NOMO-1 treated with dmso at 0.1 percent for 144 hours (cell line): ENCODE results near the gene IP6K3.
A peak's percentile ranks its signal among the peaks of the same experiment; 100 is the strongest.

ENCODE experiments used
- DNase-seq: peaks from one replicate; lab custom pipeline; 2025; ENCODE audit not compliant: unreplicated experiment; lab: John Stamatoyannopoulos, UW

The IP6K3 gene

GRCh38 chr6:33725891-33726673 lies 20.6 kb downstream of the IP6K3 start:
- DNase-seq, result no peak

GRCh38 chr6:33725222-33725621 lies 21.5 kb downstream of the IP6K3 start:
- no peak for DNase-seq

GRCh38 chr6:33724102-33725023 lies 22.3 kb downstream of the IP6K3 start:
- DNase-seq, result no peak

- no peak for DNase-seq
Measured at GRCh38 chr6:33723371-33724085, 23.2 kb downstream of the IP6K3 start.

- DNase-seq, result no peak
Measured at GRCh38 chr6:33722103-33722623, 24.5 kb downstream of the IP6K3 start.

- no peak for DNase-seq
Measured at GRCh38 chr6:33721508-33721907, 25.2 kb downstream of the IP6K3 start.

- DNase-seq, result no peak
Measured at GRCh38 chr6:33720998-33721397, 25.7 kb downstream of the IP6K3 start.

GRCh38 chr6:33719326-33719987 lies 27.2 kb downstream of the IP6K3 start:
- DNase-seq, result no peak

GRCh38 chr6:33718713-33719112 lies 28.0 kb downstream of the IP6K3 start:
- peak; percentile 35 for DNase-seq

- no peak for DNase-seq
Measured at GRCh38 chr6:33717934-33718455, 28.7 kb downstream of the IP6K3 start.

- DNase-seq, result no peak
Measured at GRCh38 chr6:33716890-33717632, 29.6 kb downstream of the IP6K3 start.

- no peak for DNase-seq
Measured at GRCh38 chr6:33716379-33716778, 30.3 kb downstream of the IP6K3 start.

- no peak for DNase-seq
Measured at GRCh38 chr6:33714385-33715040, 32.2 kb downstream of the IP6K3 start.

- DNase-seq, result no peak
Measured at GRCh38 chr6:33713786-33714185, 32.9 kb downstream of the IP6K3 start.

GRCh38 chr6:33712914-33713313 lies 33.8 kb downstream of the IP6K3 start:
- no peak for DNase-seq

- DNase-seq, result peak; percentile 92
Measured at GRCh38 chr6:33711140-33712129, 35.3 kb downstream of the IP6K3 start, which contains the start of gene UQCC2. Gene UQCC2 (minus strand): TSS chr6:33711700. CDS start chr6:33711686, 14 bp downstream.

- no peak for DNase-seq
Measured at GRCh38 chr6:33710296-33711121, 36.2 kb downstream of the IP6K3 start.
